Transverse colon (tissue), 3 donors: ENCODE measurements around the gene AKAIN1.

Experiments
- POLR2A ChIP-seq: fragments of 450-650 bp; IDR thresholded peaks from one replicate; pipeline ENCODE4 v1.6.1; 2016; ENCODE audit warnings: antibody characterized with exemption, mild to moderate bottlenecking, moderate library complexity
- TF ChIP-seq, protein P1 (sequence below), 5 experiments: fragments of 200-600 bp in 3 of 5; fragments of 450-650 bp in 2 of 5; sonication (generic) in 3 of 5; IDR thresholded peaks; 1 replicate in 2 of 5; 2 replicates in 3 of 5; pipeline ENCODE4 v1.5.1; 2016 to 2017; ENCODE audit warnings: antibody characterized with exemption in 5 of 5, inconsistent platforms in 3 of 5, mild to moderate bottlenecking in 2 of 5, moderate library complexity in 1 of 5

- no peak for TF ChIP-seq POLR2A
- TF ChIP-seq, protein P1, sequence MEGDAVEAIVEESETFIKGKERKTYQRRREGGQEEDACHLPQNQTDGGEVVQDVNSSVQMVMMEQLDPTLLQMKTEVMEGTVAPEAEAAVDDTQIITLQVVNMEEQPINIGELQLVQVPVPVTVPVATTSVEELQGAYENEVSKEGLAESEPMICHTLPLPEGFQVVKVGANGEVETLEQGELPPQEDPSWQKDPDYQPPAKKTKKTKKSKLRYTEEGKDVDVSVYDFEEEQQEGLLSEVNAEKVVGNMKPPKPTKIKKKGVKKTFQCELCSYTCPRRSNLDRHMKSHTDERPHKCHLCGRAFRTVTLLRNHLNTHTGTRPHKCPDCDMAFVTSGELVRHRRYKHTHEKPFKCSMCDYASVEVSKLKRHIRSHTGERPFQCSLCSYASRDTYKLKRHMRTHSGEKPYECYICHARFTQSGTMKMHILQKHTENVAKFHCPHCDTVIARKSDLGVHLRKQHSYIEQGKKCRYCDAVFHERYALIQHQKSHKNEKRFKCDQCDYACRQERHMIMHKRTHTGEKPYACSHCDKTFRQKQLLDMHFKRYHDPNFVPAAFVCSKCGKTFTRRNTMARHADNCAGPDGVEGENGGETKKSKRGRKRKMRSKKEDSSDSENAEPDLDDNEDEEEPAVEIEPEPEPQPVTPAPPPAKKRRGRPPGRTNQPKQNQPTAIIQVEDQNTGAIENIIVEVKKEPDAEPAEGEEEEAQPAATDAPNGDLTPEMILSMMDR (IDR thresholded peaks at IDR 0.05), result no peak
Observed at GRCh38 chr18:5146093-5146492, 51.0 kb downstream of the AKAIN1 start.
